RPMI8226 (cell line): ENCODE data around the gene PPFIA2.

ENCODE experiments used
- DNase-seq: peaks from one replicate; pipeline ENCODE4 v3.0.0-alpha.2; 2015

PPFIA2 gene

GRCh38 chr12:81255947-81256346 lies 503.2 kb downstream of the PPFIA2 start:
- no peak for DNase-seq

GRCh38 chr12:81255456-81255855 lies 503.7 kb downstream of the PPFIA2 start:
- DNase-seq = no peak

GRCh38 chr12:81253360-81253759 lies 505.8 kb downstream of the PPFIA2 start:
- DNase-seq = no peak

GRCh38 chr12:81252228-81252627 lies 506.9 kb downstream of the PPFIA2 start:
- no peak for DNase-seq

- no peak for DNase-seq
These were observed 509.2 kb downstream of the PPFIA2 start for GRCh38 chr12:81249976-81250375.

- DNase-seq = no peak
These were observed 513.1 kb downstream of the PPFIA2 start for GRCh38 chr12:81245907-81246570.

GRCh38 chr12:81245458-81245857 lies 513.7 kb downstream of the PPFIA2 start:
- no peak for DNase-seq

GRCh38 chr12:81231574-81232368 lies 527.4 kb downstream of the PPFIA2 start:
- no peak for DNase-seq

GRCh38 chr12:81229759-81230158 lies 529.4 kb downstream of the PPFIA2 start:
- DNase-seq = no peak

GRCh38 chr12:81224626-81225025 lies 534.5 kb downstream of the PPFIA2 start:
- DNase-seq = no peak

- no peak for DNase-seq
These were observed 536.1 kb downstream of the PPFIA2 start for GRCh38 chr12:81222846-81223592.

GRCh38 chr12:81221681-81222080 lies 537.5 kb downstream of the PPFIA2 start:
- DNase-seq = no peak

- DNase-seq = no peak
These were observed 542.4 kb downstream of the PPFIA2 start for GRCh38 chr12:81216739-81217138.

- no peak for DNase-seq
These were observed 546.0 kb downstream of the PPFIA2 start for GRCh38 chr12:81212996-81213696.

- DNase-seq = no peak
These were observed 547.8 kb downstream of the PPFIA2 start for GRCh38 chr12:81211306-81211705.

GRCh38 chr12:81209772-81210225 lies 549.4 kb downstream of the PPFIA2 start:
- DNase-seq = peak; percentile 31

- no peak for DNase-seq
These were observed 550.1 kb downstream of the PPFIA2 start for GRCh38 chr12:81209012-81209411.

- no peak for DNase-seq
These were observed 550.8 kb downstream of the PPFIA2 start for GRCh38 chr12:81208187-81208911.
